Dermis microvascular lymphatic vessel endothelial cell (primary cell): Measurements from ENCODE around the gene MFAP4. TPM values are rescaled to one million over a fixed set of nuclear protein-coding genes. Genes with fewer than 3 reads are reported as not detected.

Experiments used
- DNase-seq, 2 donors: peaks; one replicate each; pipeline versions ENCODE4 v3.0.0 to v3.0.0-alpha.2; 2010; ENCODE audit warnings: low read depth in 2 of 2
- total RNA-seq: library from RNA; depleted of rRNA; stranded (reverse); fragments of >200 nt; gene quantifications from 2 replicates; pipeline ENCODE4 v1.2.1, GENCODE V29; 2014

Gene MFAP4
- total RNA-seq, 1 donor from 2014 or later, result not detected

- no peak for DNase-seq
Measured at GRCh38 chr17:19334331-19334730, 52.7 kb downstream of the MFAP4 start.

- DNase-seq, result no peak
Measured at GRCh38 chr17:19333736-19334290, 53.2 kb downstream of the MFAP4 start.

Other genes starting within 250 kb of the MFAP4 start
- gene EPN2, start 149.8 kb downstream of the MFAP4 start, total RNA-seq, result 15.0 and 21.6 TPM in 2 replicates
- gene B9D1, start 24.5 kb downstream of the MFAP4 start, total RNA-seq, result 13.8 and 17.2 TPM in 2 replicates
- 7.2 and 12.6 TPM in 2 replicates for gene MAPK7, start 8.7 kb downstream of the MFAP4 start, total RNA-seq
- gene RNF112, start 24.0 kb upstream of the MFAP4 start, total RNA-seq, result 0.25 and 0.39 TPM in 2 replicates
- 0.63 and 1.7 TPM in 2 replicates for gene SLC47A1, start 146.7 kb upstream of the MFAP4 start, total RNA-seq